GM19438 (cell line): ENCODE measurements around the gene CDH26.

Source experiments
- ATAC-seq: cut with Tn5 transposase; IDR thresholded peaks from one replicate; pipeline ENCODE4 v1.9.1; 2021; ENCODE audit warnings: low read depth; ENCODE audit not compliant: unreplicated experiment

Gene CDH26

GRCh38 chr20:60009826-60010616 is 51.8 kb downstream of the CDH26 start:
- ATAC-seq, result no peak

- no peak for ATAC-seq
These were observed 52.7 kb downstream of the CDH26 start for GRCh38 chr20:60010689-60011458.

GRCh38 chr20:60011512-60012507 is 53.6 kb downstream of the CDH26 start:
- ATAC-seq, result no peak

DNA sequence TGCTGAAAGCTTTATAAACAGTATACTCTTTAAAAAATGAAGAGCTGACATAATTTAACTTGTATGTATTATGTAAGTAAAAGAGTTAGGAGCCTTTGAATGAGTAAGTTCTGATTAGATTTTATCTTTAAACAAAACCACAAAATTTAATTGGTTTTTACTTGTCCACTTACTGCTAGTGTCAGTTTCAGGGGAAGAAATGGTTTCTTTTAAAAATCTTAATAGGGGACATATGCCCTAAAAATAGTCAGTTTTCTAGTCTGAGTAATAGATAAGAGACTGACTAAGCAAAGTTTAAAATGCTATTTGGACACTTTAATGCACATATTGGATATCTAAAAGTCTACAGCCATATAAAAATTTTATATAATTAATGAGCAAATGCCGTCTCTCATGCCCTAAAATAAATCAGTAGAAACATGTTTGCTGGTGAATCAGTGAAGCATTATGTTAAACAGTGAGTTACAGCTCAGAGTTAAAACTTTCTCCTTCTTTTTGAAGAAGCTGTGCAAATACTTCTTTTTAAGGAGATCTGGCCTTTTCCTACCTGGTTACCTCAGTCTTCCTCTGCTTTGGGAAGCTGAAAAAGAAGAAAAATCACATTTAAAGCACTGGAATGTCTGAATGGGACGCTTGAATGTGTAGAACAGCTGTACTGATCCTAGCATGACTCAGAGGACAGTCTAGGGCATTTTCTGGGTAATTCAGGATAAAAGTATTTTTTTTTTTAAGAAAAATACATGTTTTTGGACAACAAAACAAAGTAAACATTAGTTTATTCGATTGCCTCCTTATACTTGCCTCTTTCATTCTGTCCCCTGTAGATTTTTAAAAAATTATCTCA is 55.3 kb downstream of the CDH26 start:
- no peak for ATAC-seq

DNA sequence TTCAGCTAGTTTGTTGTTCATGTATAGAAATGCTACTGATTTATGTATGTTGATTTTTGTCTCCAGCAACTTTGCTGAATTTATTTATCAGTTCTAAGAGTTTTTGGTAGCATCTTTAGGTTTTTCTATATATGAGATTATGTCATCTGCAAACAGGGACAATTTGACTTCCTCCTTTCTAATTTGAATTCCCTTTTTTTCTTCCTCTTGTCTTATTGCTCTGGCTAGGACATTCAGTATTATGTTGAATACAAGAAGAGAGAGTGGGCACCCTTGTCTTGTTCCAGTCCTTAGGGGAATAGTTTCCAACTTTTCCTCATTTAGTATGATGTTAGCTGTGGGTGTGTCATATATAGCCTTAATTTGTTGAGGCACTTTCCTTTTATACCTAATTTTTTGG is 58.2 kb downstream of the CDH26 start:
- ATAC-seq, result no peak

GRCh38 chr20:60020251-60020650 is 62.0 kb downstream of the CDH26 start:
- no peak for ATAC-seq

- ATAC-seq, result no peak
These were observed 62.9 kb downstream of the CDH26 start for GRCh38 chr20:60021104-60021503.

GRCh38 chr20:60022849-60023248 is 64.6 kb downstream of the CDH26 start:
- no peak for ATAC-seq

DNA sequence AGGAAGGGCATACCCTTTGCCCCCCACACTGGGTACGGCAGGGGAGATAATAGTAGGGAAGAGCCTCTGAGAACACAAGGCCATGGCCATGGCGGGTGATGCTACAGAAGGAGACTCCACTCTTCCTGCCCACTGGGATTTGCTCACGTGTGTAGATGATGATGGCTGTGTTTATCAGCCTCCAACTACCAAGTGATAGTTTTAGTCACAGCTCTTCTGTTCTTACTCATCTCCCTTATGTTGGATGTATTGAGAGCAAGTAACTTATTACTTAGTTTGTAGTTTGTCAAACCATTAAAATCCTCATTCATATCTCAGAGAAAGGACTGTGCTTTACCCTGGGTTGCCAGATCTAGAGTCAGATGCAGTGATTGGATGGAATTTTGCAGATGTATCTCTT is 66.0 kb downstream of the CDH26 start:
- ATAC-seq, result no peak

DNA sequence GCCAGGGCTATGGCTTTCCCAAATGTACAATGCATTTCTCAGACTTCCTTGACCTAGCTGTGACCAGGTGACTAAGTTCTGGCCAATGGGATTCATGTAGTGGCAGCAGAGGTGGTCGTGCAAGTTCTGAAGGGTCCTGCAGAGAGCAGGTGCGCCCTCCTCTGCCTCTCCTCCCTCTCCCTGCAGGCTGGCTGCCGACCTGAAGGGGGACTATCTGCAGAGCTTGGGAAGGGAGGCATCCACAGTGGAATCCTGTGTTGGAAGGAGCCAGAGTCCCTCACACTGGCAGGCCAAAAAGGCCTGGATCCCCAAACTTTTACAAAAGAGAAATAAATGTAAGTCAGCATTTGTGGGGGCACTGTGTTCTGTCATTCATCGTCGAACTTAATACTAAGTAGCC is 66.6 kb downstream of the CDH26 start:
- no peak for ATAC-seq

GRCh38 chr20:60026010-60026409 is 67.8 kb downstream of the CDH26 start:
- no peak for ATAC-seq

DNA sequence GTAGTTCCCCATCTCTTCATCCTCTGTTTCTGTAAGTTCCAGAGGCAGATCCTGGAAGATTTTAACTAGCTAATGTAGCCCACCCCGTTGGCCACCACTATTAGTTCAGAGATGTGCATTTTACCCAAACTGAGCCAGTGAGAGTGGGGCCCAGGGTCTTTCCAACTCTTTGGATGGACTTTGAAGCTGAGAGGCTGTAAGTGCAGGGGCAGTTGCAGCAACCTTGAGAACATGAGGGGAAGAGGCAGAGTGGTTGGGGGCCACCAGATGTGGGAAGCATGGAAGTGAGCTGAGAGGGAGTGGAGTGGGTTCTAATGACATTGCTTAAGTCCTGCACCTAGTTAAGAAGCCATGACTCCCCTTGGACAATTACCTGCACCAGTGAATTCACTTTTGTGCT is 72.2 kb downstream of the CDH26 start:
- no peak for ATAC-seq

DNA sequence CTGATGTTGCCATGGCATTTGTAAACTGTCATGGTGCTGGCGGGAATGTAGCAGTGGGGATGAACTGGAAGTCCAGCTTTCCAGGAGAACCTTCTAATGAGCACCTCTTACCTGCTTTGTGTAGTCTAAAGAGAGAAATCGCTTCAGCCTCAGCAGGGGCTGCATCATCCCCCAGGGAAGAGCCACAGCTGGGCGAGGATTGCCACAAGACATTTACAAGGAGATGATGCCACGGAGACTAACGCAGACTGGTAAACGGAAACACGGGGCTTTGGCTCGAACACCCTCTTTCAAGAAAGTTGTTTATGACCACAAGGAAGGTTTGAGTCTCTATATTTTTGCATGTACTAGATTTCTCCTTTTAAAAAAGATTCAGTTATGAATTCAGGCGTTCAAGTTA is 72.9 kb downstream of the CDH26 start:
- no peak for ATAC-seq

DNA sequence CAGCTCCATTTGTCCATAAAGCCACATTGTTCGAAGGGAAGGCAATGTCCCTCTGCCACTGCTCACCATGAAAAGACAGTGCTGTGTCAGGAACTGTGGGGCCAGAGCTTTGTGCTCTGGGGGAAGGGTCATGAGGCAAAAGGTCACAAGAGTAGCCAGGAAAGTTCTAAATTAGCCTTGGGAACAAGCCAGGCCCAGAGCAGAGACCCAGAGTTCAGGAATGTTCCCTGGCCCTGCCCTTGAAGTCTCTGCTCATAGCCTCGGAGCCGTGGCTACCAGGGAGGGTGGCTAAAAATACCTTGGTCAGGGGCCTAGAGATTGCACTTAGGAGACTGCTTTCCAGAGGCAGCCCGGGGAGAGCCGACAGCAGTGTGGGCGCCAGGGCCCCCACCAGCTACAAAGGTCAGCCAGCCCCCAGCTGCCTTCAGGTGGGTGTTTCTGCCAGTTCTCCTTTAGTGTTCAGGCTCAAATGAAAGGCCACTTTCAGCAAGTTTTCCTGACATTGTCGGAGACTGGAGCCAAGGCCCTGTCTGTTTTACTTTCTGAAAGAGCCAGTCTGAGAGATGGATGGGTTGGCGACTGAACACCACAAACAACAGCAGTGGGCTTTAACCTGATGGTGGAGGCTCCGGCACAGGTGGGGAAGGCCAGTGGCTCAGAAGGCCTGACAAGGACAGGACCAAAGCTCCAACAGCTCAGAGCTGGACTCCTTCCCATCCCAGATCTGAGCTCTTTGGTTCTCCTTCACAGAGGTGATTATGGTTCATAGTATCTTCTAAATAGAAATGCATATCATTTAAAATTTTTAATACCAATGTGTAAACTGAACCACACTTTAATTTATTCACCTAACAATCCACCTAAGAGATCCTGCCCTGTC is 76.2 kb downstream of the CDH26 start:
- no peak for ATAC-seq

- no peak for ATAC-seq
These were observed 77.3 kb downstream of the CDH26 start for GRCh38 chr20:60035486-60035885.

DNA sequence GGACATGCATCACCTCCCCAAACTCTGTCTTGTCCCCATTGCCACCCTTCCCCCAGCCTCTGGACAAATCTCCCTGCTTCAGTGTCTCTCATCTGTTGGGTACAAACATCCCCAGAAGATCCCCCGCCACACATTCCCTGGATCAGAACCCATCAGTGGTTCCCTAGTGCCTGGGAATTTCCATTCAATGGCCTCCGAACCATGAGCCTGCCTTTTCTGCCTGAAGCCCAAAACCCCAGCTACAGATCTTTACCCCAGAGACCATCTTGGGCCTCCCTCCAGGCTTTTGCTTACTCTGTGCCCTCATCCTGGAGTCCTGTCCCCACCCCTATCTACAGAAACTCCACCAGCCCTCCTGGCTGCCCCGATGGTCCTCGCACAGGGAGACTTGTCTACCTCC is 78.1 kb downstream of the CDH26 start:
- no peak for ATAC-seq

DNA sequence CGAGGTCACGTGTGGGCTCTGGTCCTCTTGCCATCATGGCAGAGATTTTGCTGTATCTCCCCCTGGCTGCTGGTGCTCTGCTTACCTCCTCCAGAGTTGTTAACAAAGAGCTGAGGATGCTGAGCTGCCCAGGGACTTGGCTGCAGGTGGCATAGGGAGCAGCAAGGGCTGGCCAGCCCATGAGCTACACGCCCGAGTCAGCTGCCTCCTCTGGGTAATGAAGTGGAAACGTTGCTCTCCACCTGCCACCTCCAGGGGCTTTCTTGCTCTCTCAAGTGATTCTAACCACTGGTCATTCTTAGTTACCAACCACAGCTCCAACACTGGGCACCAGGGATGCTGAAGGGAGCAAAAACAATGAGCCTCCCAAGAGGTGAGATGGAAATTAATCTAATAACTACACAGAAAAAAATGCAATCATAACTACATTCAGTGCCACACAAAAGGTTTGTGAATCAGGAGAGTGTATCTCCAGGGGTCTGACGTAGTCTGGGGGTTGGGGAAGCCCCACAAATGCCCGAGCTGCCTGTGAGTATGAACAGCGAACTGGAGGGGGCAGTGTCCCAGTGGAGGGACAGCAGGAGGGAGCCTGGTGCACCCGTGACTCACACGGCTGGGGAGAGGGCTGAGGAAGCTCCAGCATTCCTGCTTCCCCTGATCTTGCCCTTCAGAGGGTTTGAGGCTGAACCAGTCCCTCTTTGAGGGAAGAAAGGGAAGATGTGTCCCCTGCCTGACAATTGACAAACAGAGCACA is 78.7 kb downstream of the CDH26 start:
- no peak for ATAC-seq

GRCh38 chr20:60038400-60039008 is 80.3 kb downstream of the CDH26 start:
- no peak for ATAC-seq
